Prostate gland (tissue), 2 donors: ENCODE measurements around the gene POLR2F. TPM values are rescaled to one million over a fixed set of nuclear protein-coding genes. Genes with fewer than 3 reads are reported as not detected.
A peak's percentile ranks its signal among the peaks of the same experiment; 100 is the strongest.

Source experiments
- DNase-seq: peaks from one replicate; pipeline ENCODE4 v3.0.0-alpha.2; 2019; ENCODE audit warnings: low spot score
- H3K27ac ChIP-seq, 2 donors: fragments of 200-600 bp; sonication (generic); 2 replicates each; pipeline ENCODE4 v1.5.1; 2017 to 2019
- H3K27me3 ChIP-seq: fragments of 200-600 bp; sonication (generic); replicated peaks from 2 replicates; pipeline ENCODE4 v1.5.1; 2019; ENCODE audit not compliant: insufficient read depth
- H3K36me3 ChIP-seq, 2 donors: fragments of 200-600 bp; sonication (generic); 1 replicate in 1 of 2; 2 replicates in 1 of 2; pipeline versions ENCODE4 v1.5.1 to v1.8.1; 2017 to 2019
- H3K4me1 ChIP-seq: fragments of 200-600 bp; sonication (generic); replicated peaks from 2 replicates; pipeline ENCODE4 v1.5.1; 2019
- H3K4me3 ChIP-seq, 2 donors: fragments of 200-600 bp; sonication (generic); 2 replicates each; pipeline ENCODE4 v1.5.1; 2017 to 2019
- H3K9me3 ChIP-seq: fragments of 200-600 bp; sonication (generic); 2 replicates; pipeline ENCODE4 v1.5.1; 2017
- CTCF ChIP-seq, 4 experiments: fragments of 200-600 bp in 2 of 4; fragments of 450-650 bp in 2 of 4; sonication (generic) in 2 of 4; IDR thresholded peaks; 1 replicate in 3 of 4; 2 replicates in 1 of 4; pipeline ENCODE4 v1.5.1; 2016 to 2019; ENCODE audit warnings: antibody characterized with exemption in 4 of 4, mild to moderate bottlenecking in 2 of 4, moderate library complexity in 2 of 4
- POLR2A ChIP-seq: fragments of 450-650 bp; IDR thresholded peaks from one replicate; pipeline ENCODE4 v1.6.1; 2016; ENCODE audit warnings: antibody characterized with exemption, mild to moderate bottlenecking
- POLR2AphosphoS5 ChIP-seq: sonication (generic); formaldehyde crosslinking; IDR thresholded peaks from one replicate; pipeline ENCODE4 v1.6.1; 2017; ENCODE audit warnings: antibody characterized with exemption
- WGBS: methylation state at CpG from one replicate; pipeline ENCODE4 v1.1.5; 2018; 5-methylcytosine and 5-hydroxymethylcytosine counted together
- intact Hi-C: fragments of 100-400 bp; cut with DNase I; formaldehyde crosslinking; loops from one replicate; pipeline ENCODE4 v1.14.2; 2022
- total RNA-seq, 2 donors: library from RNA; depleted of rRNA; stranded (reverse); fragments of >200 nt; gene quantifications; one replicate each; pipeline ENCODE4 v1.1.0, GENCODE V29; 2016

The POLR2F gene
- 100 to 1,000 TPM in 1 of 2 donors, 10 to 100 TPM in 1; 63.1 to 157 TPM for total RNA-seq

GRCh38 chr22:37953437-37954179 lies at the start of gene POLR2F, which contains the start of gene C22orf23:
TSS of gene POLR2F (plus strand) at chr22:37953699. CDS start at chr22:37953788, 89 bp downstream.
TSS of gene C22orf23 (minus strand) at chr22:37953601. CDS start at chr22:37953149, 452 bp downstream.
- Histone ChIP-seq H3K9me3 (no peaks in the 10 kb centered on the region), H3K4me3 (peak within 1 kb of the TSS; percentile 60 to 81), H3K4me1 (no peaks in the 10 kb centered on the region), H3K27me3 (no peaks in the 10 kb centered on the region), H3K27ac (peak within 1 kb of the TSS; percentile 41 to 43), H3K36me3 (peaks cover 2 to 5% of the 10 kb centered on the region in 2 donors)
- DNase-seq = peak; percentile 93
- WGBS = under 1% methylated on average over 52 of the region's 52 CpGs
- TF ChIP-seq POLR2AphosphoS5 (peak; percentile 99), POLR2A (peak; percentile 55), CTCF (IDR thresholded peaks at IDR 0.05) (peak in 1 of 4 experiments; percentile 29)
- intact Hi-C loops = loop anchor here (5.0 kb wide), 1 partner anchor 66 kb away; no protein-coding TSS in a partner anchor

- no peak overlapping the region for H3K4me3 ChIP-seq
- WGBS = 61% methylated on average over 10 of the region's 10 CpGs
- intact Hi-C loops = no loop called here
These were observed 48.6 kb upstream of the POLR2F start for GRCh38 chr22:37904572-37905533.

GRCh38 chr22:37905534-37906363 lies 47.8 kb upstream of the POLR2F start, which contains the start of gene MICALL1:
TSS of gene MICALL1 (plus strand) at chr22:37906297. CDS start at chr22:37906423, 126 bp downstream.
- peak in 2 of 4 experiments; percentile 38 to 63 for TF ChIP-seq CTCF (IDR thresholded peaks at IDR 0.05)
- TF ChIP-seq POLR2A = peak; percentile 49
- TF ChIP-seq POLR2AphosphoS5 = no peak
- WGBS = 7% methylated on average over 40 of the region's 90 CpGs
- Histone ChIP-seq H3K27me3 (no peaks in the 10 kb centered on the region), H3K4me1 (no peaks in the 10 kb centered on the region), H3K9me3 (no peaks in the 10 kb centered on the region), H3K4me3 (peak within 1 kb of the TSS; percentile 77 to 83), H3K36me3 (no peaks in the 10 kb centered on the region), H3K27ac (peak within 1 kb of the TSS; percentile 84 to 90)
- DNase-seq = peak; percentile 75
- intact Hi-C loops = loop anchor here (2.0 kb wide), 1 partner anchor 27 kb away; no protein-coding TSS in a partner anchor

More at GRCh38 chr22:37904572-37905533, 48.6 kb upstream of the POLR2F start:
- H3K27me3 ChIP-seq = no peaks in the 10 kb centered on the region
- DNase-seq = no peak
- no peaks in the 10 kb centered on the region for H3K9me3 ChIP-seq
- no peaks in the 10 kb centered on the region for H3K4me1 ChIP-seq
- TF ChIP-seq POLR2A = peak; percentile 35
- TF ChIP-seq POLR2AphosphoS5 = no peak
- no peak for TF ChIP-seq CTCF (IDR thresholded peaks at IDR 0.05)
- H3K36me3 ChIP-seq = no peaks in the 10 kb centered on the region
- H3K27ac ChIP-seq = peak overlapping the region; percentile 84 to 90

- Histone ChIP-seq H3K4me1 (peaks cover 2% of the 10 kb centered on the region), H3K4me3 (peak overlapping the region; percentile 77 to 83), H3K36me3 (no peaks in the 10 kb centered on the region), H3K9me3 (no peaks in the 10 kb centered on the region), H3K27me3 (no peaks in the 10 kb centered on the region), H3K27ac (peak overlapping the region; percentile 84 to 90)
- intact Hi-C loops = loop anchor here (2.0 kb wide), 1 partner anchor 26 kb away; no protein-coding TSS in a partner anchor
- TF ChIP-seq POLR2A = no peak
- no peak for TF ChIP-seq CTCF (IDR thresholded peaks at IDR 0.05)
- TF ChIP-seq POLR2AphosphoS5 = no peak
- WGBS = 2% methylated on average over 20 of the region's 75 CpGs
- DNase-seq = no peak
These were observed 47.0 kb upstream of the POLR2F start for GRCh38 chr22:37906364-37907008.
